Measurements from ENCODE around the gene EXOC7. TPM values are rescaled to one million over a fixed set of nuclear protein-coding genes. Genes with fewer than 3 reads are reported as not detected.
"Not testable (repeated sequence)": the region's sequence is repeated elsewhere in the genome, so short reads cannot be mapped to it uniquely, and the experiment has no call there.

The EXOC7 gene
- total RNA-seq, 2 experiments from 2014 or later: 122 to 173 TPM

DNA sequence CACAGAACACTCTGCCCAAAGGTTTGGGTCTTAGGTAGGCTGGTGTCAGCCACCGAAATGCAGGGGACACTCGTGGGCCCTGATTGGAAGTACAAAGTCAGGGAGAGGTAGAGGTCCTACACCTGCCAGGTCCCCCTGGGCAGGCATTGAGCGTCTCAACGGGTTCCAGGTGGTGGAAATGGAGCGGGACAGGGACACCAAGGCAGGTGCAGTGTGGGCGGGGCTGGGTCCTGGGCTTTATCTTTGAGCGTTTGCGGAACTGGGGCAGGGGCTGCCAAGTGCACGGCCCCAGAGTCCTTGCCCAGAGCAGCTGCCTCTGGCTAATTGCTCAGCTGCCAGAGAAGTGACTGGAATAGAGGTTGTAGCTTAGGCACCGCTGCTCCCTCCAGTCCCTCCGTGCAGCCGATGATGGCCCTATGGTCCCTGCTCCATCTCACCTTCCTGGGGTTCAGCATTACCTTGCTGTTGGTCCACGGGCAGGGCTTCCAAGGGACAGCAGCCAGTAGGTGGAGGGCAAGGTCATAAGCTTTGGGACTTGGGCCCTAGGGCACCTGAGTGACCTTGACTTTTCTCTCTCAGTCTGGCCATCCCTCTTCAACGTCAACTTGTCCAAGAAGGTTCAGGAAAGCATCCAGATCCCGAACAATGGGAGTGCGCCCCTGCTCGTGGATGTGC lies 24.6 kb downstream of the EXOC7 start, which contains the start of gene ZACN:
TSS of gene ZACN (plus strand) at position 323 of the 675 bp plus-strand sequence. CDS start at position 406, 83 bp downstream.
- Histone ChIP-seq H4K20me1 (ENCODE audit: insufficient read depth, low read length) (no peaks in the 10 kb centered on the region), H3K36me3 (ENCODE audit: insufficient read depth, low read length) (peaks cover 17% of the 10 kb centered on the region), H3K79me2 (ENCODE audit: insufficient read depth, low read depth, low read length) (no peaks in the 10 kb centered on the region), H3K4me1 (ENCODE audit: insufficient read depth, low read length, poor library complexity, severe bottlenecking) (peaks cover 8% of the 10 kb centered on the region), H3K9me2 (ENCODE audit: insufficient read depth, low read length) (no peaks in the 10 kb centered on the region), H3K4me3 (ENCODE audit: low read depth, low read length, poor library complexity, severe bottlenecking) (no peak within 1 kb of the TSS), H3K9me3 (ENCODE audit: low read length) (no peaks in the 10 kb centered on the region), H2AFZ (ENCODE audit: low read length) (no peak within 1 kb of the TSS), H3K27ac (ENCODE audit: low read depth, low read length, poor library complexity, severe bottlenecking) (no peak within 1 kb of the TSS), H3K4me2 (ENCODE audit: low read length) (no peak within 1 kb of the TSS)
- ChIA-PET POLR2A (no interaction called here), CTCF (ENCODE audit: unreplicated experiment) (no interaction called here)
- no TSS peak for BruUV-seq (replicated peaks)
- intact Hi-C loops (cut with micrococcal nuclease; ENCODE audit: unreplicated experiment): no loop called here
- TF ChIP-seq, protein P1, sequence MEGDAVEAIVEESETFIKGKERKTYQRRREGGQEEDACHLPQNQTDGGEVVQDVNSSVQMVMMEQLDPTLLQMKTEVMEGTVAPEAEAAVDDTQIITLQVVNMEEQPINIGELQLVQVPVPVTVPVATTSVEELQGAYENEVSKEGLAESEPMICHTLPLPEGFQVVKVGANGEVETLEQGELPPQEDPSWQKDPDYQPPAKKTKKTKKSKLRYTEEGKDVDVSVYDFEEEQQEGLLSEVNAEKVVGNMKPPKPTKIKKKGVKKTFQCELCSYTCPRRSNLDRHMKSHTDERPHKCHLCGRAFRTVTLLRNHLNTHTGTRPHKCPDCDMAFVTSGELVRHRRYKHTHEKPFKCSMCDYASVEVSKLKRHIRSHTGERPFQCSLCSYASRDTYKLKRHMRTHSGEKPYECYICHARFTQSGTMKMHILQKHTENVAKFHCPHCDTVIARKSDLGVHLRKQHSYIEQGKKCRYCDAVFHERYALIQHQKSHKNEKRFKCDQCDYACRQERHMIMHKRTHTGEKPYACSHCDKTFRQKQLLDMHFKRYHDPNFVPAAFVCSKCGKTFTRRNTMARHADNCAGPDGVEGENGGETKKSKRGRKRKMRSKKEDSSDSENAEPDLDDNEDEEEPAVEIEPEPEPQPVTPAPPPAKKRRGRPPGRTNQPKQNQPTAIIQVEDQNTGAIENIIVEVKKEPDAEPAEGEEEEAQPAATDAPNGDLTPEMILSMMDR (conservative IDR thresholded peaks at IDR 0.05; ENCODE audit: low read length): no peak
- no peak for TF ChIP-seq EZH2phosphoT487 (IDR thresholded peaks at IDR 0.05; ENCODE audit: borderline replicate concordance, low read depth, low read length)
- DNase-seq (ENCODE audit: low spot score): no peak

DNA sequence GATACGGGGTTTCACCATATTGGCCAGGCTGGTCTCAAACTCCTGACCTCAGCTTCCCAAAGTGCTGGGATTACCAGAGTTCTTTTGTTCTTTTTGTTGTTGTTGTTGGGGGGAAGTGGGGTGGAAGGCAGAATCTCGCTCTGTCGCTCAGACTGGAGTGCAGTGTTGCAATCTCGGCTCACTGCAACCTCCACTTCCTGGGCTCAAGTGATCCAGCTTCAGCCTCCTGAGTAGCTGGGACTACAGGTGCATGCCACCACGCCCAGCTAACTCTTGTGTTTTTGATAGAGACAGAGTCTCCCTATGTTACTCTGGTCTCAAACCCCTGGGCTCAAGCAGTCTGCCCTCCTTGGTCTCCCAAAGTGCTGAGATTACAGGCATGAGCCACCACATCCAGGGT lies 25.2 kb downstream of the EXOC7 start:
- H3K9me2 ChIP-seq (ENCODE audit: insufficient read depth, low read length); BruUV-seq (replicated peaks); H4K20me1 ChIP-seq (ENCODE audit: insufficient read depth, low read length); CTCF ChIA-PET (ENCODE audit: unreplicated experiment); intact Hi-C loops (cut with micrococcal nuclease; ENCODE audit: unreplicated experiment); H3K4me1 ChIP-seq (ENCODE audit: insufficient read depth, low read length, poor library complexity, severe bottlenecking); H3K9me3 ChIP-seq (ENCODE audit: low read length); H3K27ac ChIP-seq (ENCODE audit: low read depth, low read length, poor library complexity, severe bottlenecking); H3K4me2 ChIP-seq (ENCODE audit: low read length); DNase-seq (ENCODE audit: low spot score); H2AFZ ChIP-seq (ENCODE audit: low read length); H3K79me2 ChIP-seq (ENCODE audit: insufficient read depth, low read depth, low read length); H3K4me3 ChIP-seq (ENCODE audit: low read depth, low read length, poor library complexity, severe bottlenecking): not testable (repeated sequence)
- POLR2A ChIA-PET: interaction anchor here (0.7 kb wide), 1 partner anchor 10 kb away, joined by 4 read pairs; no protein-coding TSS in a partner anchor
- peaks cover 12% of the 10 kb centered on the region for H3K36me3 ChIP-seq (ENCODE audit: insufficient read depth, low read length)

DNA sequence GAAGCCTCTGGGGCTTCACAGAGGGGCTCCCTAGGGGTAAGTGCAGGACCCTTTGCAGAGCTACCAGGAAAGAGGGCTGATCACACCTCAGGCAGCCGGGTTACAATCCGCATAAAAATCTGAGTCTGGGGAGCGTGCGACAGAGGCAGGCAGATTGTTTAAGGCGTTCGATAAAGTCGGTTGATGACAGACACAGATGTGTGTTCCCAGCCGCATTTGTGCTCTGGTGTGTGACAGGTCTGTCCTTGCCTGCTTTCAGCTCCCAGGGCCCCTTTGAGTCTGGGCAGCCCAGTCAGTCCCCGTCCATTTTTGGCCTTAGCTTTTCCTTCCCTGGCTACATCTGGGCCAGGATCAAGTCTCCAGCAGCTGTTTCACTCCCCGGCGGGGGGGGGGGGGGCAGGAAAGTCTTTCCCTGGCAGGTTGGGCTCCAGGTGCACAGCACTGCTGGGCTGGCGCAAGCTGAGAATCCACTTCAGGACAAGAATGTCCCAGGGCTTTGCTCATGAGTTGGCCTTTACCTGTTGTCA lies 25.9 kb downstream of the EXOC7 start:
- no peak overlapping the region for H3K4me3 ChIP-seq (ENCODE audit: low read depth, low read length, poor library complexity, severe bottlenecking)
- CTCF ChIA-PET (ENCODE audit: unreplicated experiment): no interaction called here
- no peaks in the 10 kb centered on the region for H4K20me1 ChIP-seq (ENCODE audit: insufficient read depth, low read length)
- H3K36me3 ChIP-seq (ENCODE audit: insufficient read depth, low read length): peaks cover 5% of the 10 kb centered on the region
- peak; percentile 39 for DNase-seq (ENCODE audit: low spot score)
- POLR2A ChIA-PET: interaction anchor here (0.6 to 0.7 kb wide), 2 partner anchors 9 to 24 kb away, joined by 3 to 4 read pairs; no protein-coding TSS in a partner anchor
- no TSS peak for BruUV-seq (replicated peaks)
- intact Hi-C loops (cut with micrococcal nuclease; ENCODE audit: unreplicated experiment): no loop called here
- peaks cover 5% of the 10 kb centered on the region; the same call in 1 of the 2 replicates for H3K79me2 ChIP-seq (ENCODE audit: insufficient read depth, low read depth, low read length)
- TF ChIP-seq, protein P1 (conservative IDR thresholded peaks at IDR 0.05; ENCODE audit: low read length): no peak
- TF ChIP-seq EZH2phosphoT487 (IDR thresholded peaks at IDR 0.05; ENCODE audit: borderline replicate concordance, low read depth, low read length): no peak
- no peaks in the 10 kb centered on the region for H3K9me3 ChIP-seq (ENCODE audit: low read length)
- no peak overlapping the region for H2AFZ ChIP-seq (ENCODE audit: low read length)
- H3K27ac ChIP-seq (ENCODE audit: low read depth, low read length, poor library complexity, severe bottlenecking): no peak overlapping the region
- no peaks in the 10 kb centered on the region for H3K9me2 ChIP-seq (ENCODE audit: insufficient read depth, low read length)
- H3K4me1 ChIP-seq (ENCODE audit: insufficient read depth, low read length, poor library complexity, severe bottlenecking): peaks cover 14% of the 10 kb centered on the region
- no peak overlapping the region for H3K4me2 ChIP-seq (ENCODE audit: low read length)

All from OCI-LY7 (cell line).